ENCODE measurements around the gene SPEM3. TPM values are rescaled to one million over a fixed set of nuclear protein-coding genes. Genes with fewer than 3 reads are reported as not detected.

SPEM3 gene
- total and polyA plus RNA-seq, 4 donors: not detected

GRCh38 chr17:7466318-7466638 is 37.6 kb downstream of the SPEM3 start:
- Histone ChIP-seq H3K9ac (ENCODE audit: insufficient read depth in 1 of 2, low read length in 2 of 2) (no peak overlapping the region), H3K27me3 (ENCODE audit: control insufficient read depth in 3 of 3, insufficient read depth in 3 of 3, low read length in 2 of 3) (no peaks in the 10 kb centered on the region), H3K27ac (ENCODE audit: low read depth in 1 of 2, low read length in 1 of 2) (peak overlapping the region; percentile 59 to 82), H3K9me3 (ENCODE audit: control insufficient read depth in 4 of 4, insufficient read depth in 3 of 4, low read length in 3 of 4) (no peaks in the 10 kb centered on the region), H3K4me3 (no peak overlapping the region), H3K4me1 (ENCODE audit: control insufficient read depth in 5 of 5, insufficient read depth in 5 of 5, low read length in 5 of 5) (peaks cover 0 to 13% (median 4%) of the 10 kb centered on the region in 5 donors), H3K36me3 (ENCODE audit: control insufficient read depth in 4 of 4, insufficient read depth in 4 of 4, low read length in 4 of 4) (peaks cover 0 to 40% (median 15%) of the 10 kb centered on the region in 4 donors)
- ATAC-seq (ENCODE audit: insufficient read depth, low FRiP score) (no peak), DNase-seq (no peak)
- TF ChIP-seq, protein P1, sequence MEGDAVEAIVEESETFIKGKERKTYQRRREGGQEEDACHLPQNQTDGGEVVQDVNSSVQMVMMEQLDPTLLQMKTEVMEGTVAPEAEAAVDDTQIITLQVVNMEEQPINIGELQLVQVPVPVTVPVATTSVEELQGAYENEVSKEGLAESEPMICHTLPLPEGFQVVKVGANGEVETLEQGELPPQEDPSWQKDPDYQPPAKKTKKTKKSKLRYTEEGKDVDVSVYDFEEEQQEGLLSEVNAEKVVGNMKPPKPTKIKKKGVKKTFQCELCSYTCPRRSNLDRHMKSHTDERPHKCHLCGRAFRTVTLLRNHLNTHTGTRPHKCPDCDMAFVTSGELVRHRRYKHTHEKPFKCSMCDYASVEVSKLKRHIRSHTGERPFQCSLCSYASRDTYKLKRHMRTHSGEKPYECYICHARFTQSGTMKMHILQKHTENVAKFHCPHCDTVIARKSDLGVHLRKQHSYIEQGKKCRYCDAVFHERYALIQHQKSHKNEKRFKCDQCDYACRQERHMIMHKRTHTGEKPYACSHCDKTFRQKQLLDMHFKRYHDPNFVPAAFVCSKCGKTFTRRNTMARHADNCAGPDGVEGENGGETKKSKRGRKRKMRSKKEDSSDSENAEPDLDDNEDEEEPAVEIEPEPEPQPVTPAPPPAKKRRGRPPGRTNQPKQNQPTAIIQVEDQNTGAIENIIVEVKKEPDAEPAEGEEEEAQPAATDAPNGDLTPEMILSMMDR (IDR thresholded peaks at IDR 0.05; ENCODE audit: control extremely low read depth, extremely low read depth): no peak
- WGBS, 2 donors: 58 to 76% methylated on average over 9 of the region's 9 CpGs

DNA sequence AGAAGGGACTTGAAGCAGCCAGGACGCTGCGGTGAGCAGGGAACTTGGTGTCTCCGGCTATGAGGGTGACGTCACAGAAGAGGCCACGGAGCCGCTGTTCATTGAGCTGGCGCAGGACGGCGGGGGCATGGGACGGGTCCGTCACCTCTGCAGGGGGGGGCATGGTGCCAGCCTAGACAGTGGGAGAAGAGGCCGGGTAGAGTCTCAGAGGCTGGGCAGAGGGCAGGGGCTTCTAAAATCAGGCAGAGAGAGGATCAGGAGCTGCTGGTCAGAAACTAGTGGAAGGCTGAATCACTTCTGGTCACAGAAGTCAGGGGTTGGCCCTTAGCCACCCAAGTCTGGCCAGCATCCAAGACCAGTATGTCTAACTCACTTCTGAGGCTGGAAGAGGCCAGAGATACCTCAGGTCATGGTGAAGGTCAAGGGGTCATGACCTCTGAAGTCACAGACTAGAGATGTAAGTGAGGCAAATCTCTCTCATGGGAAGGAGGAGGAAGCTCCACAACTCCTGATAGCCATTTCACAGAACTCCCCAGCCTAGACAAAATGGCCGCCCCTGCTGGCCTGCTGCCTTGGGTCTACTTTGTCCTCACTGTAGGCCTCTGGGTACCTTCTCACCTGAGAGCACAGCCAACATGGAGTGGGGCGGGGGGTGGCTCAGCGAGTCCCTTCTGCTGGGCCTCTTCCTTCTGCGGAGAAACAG is 38.1 kb downstream of the SPEM3 start:
- ATAC-seq (ENCODE audit: insufficient read depth, low FRiP score): no peak
- TF ChIP-seq, protein P1 (IDR thresholded peaks at IDR 0.05; ENCODE audit: control extremely low read depth, extremely low read depth): no peak
- peak overlapping the region; percentile 59 to 82 for H3K27ac ChIP-seq (ENCODE audit: low read depth in 1 of 2, low read length in 1 of 2)
- H3K36me3 ChIP-seq (ENCODE audit: control insufficient read depth in 4 of 4, insufficient read depth in 4 of 4, low read length in 4 of 4): peaks cover 0 to 40% (median 14%) of the 10 kb centered on the region in 4 donors
- no peak overlapping the region for H3K9ac ChIP-seq (ENCODE audit: insufficient read depth in 1 of 2, low read length in 2 of 2)
- peaks cover 0 to 13% (median 4%) of the 10 kb centered on the region in 5 donors for H3K4me1 ChIP-seq (ENCODE audit: control insufficient read depth in 5 of 5, insufficient read depth in 5 of 5, low read length in 5 of 5)
- DNase-seq: no peak
- no peaks in the 10 kb centered on the region for H3K27me3 ChIP-seq (ENCODE audit: control insufficient read depth in 3 of 3, insufficient read depth in 3 of 3, low read length in 2 of 3)
- 58 to 67% methylated on average over 16 of the region's 16 CpGs for WGBS, 2 donors
- H3K9me3 ChIP-seq (ENCODE audit: control insufficient read depth in 4 of 4, insufficient read depth in 3 of 4, low read length in 3 of 4): no peaks in the 10 kb centered on the region
- no peak overlapping the region for H3K4me3 ChIP-seq

DNA sequence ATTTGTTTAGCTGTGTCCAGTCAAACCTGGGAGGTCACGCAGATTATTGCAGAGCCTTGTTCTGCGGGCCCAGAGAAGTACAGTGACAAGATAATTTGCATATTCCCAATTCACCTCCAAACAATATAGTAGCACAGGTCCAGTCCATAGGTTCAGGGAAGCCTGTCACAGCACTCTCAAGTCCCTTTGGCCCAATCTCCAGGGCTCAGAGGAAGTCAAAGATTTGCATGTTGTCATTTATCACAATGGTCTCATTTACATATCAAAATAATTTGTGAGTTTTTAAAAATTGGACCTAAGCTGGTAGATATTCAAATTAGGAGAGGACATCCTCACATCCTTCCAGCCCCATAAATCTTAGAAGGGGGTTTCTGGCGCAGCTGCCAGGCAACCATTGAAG is 38.8 kb downstream of the SPEM3 start:
- DNase-seq: no peak
- Histone ChIP-seq H3K9me3 (ENCODE audit: control insufficient read depth in 4 of 4, insufficient read depth in 3 of 4, low read length in 3 of 4) (no peaks in the 10 kb centered on the region), H3K4me1 (ENCODE audit: control insufficient read depth in 5 of 5, insufficient read depth in 5 of 5, low read length in 5 of 5) (peaks cover 0 to 13% (median 4%) of the 10 kb centered on the region in 5 donors), H3K4me3 (no peak overlapping the region), H3K27ac (ENCODE audit: low read depth in 1 of 2, low read length in 1 of 2) (peak overlapping the region; percentile 59 to 82), H3K27me3 (ENCODE audit: control insufficient read depth in 3 of 3, insufficient read depth in 3 of 3, low read length in 2 of 3) (no peaks in the 10 kb centered on the region), H3K36me3 (ENCODE audit: control insufficient read depth in 4 of 4, insufficient read depth in 4 of 4, low read length in 4 of 4) (peaks cover 0 to 32% (median 11%) of the 10 kb centered on the region in 4 donors), H3K9ac (ENCODE audit: insufficient read depth in 1 of 2, low read length in 2 of 2) (no peak overlapping the region)
- 85 to 89% methylated on average over 3 of the region's 3 CpGs for WGBS, 2 donors
- no peak for ATAC-seq (ENCODE audit: insufficient read depth, low FRiP score)
- TF ChIP-seq, protein P1 (IDR thresholded peaks at IDR 0.05; ENCODE audit: control extremely low read depth, extremely low read depth): no peak

Measured in lung (tissue), 12 donors.